Epidermal melanocyte (primary cell): ENCODE measurements around the gene PFKP.

Experiments used
- DNase-seq: peaks from one replicate; pipeline ENCODE4 v3.0.0; 2011; ENCODE audit warnings: low spot score; ENCODE audit not compliant: insufficient read length

Gene PFKP

GRCh38 chr10:3135006-3135405, 67.7 kb downstream of the PFKP start:
- no peak for DNase-seq

DNA sequence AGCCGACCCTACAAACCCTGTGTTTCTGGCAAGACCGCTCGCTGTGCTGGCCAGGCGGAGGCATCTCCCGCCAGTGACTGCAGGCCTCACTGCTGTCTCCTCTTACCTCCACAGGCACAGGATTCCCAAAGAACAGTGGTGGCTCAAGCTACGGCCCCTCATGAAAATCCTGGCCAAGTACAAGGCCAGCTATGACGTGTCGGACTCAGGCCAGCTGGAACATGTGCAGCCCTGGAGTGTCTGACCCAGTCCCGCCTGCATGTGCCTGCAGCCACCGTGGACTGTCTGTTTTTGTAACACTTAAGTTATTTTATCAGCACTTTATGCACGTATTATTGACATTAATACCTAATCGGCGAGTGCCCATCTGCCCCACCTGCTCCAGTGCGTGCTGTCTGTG, 69.0 kb downstream of the PFKP start:
- no peak for DNase-seq

DNA sequence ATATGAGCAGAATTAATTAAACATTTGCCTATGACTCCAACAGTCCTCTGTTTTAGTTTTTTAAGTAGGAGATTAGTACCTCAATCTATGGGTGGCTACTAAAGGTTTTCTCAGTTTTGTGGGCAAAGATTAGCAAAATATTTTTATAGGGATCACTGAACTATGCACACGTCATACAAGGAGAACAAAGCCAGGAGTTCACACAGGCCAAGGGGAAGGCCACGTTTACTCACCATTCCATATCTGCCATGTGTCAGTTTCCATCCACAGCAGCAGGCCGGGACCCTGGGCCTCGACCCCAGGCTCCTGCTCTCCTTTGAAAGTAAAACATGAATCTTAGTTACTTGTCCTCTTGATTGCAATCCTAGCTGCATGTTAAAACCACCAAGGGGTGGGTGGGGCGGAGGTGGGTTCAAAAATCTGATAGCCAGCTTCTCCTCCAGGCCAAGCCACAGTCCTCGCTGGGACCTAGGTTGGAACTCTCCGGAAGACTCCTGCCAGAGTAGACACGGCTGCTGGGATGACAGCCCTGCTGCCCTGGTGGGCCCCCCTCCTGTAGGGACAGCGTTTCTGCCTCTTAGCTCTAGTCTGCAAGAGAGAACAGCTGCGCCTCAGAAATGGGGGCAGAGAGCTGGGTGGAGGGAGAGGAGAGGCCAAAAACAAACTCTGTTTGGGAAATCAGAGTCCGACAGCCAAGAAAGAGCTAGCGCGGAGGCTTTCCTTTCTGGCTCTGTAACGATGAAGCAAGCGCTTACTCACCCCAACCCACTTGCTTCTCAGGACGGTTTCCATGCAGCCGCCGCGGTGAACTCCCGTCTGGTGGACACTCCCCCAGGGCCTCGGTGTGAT, 69.6 kb downstream of the PFKP start:
- DNase-seq: no peak

GRCh38 chr10:3137958-3138726, 70.8 kb downstream of the PFKP start:
- DNase-seq: no peak

DNA sequence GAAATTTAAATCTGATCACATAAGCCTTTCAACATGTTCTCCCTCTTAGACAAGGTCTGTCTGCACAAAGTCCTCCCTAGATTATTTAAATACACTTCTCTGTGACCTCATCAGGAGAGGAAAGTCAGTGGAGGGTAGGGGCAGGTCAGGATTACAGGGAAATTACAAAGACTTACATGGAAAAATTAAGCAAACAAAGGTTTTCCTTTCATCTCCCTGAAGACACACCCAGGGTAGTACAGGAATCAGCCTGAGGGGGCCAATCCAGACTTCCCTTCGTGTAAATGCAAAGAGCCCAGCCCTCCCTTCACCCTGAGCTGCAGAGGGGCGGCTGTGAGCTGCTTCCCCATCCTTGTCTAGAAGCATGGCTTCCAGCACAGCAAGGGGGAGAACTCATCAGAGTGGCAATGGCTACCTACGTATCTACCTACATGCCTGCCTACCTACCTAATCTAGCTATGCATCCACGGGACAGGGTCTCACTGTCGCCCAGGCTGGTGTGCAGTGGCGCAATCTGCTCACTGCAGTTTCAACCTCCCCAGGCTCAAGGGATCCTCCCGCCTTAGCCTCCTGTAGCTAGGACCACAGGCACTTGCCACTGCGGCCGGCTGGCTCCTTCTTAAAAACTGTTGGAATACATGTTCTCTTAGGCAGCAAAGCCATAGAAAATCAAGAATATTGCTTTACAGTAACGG, 72.0 kb downstream of the PFKP start:
- no peak for DNase-seq

- no peak for DNase-seq
These were observed 72.9 kb downstream of the PFKP start for GRCh38 chr10:3140280-3140679.

- DNase-seq: no peak
These were observed 74.1 kb downstream of the PFKP start for GRCh38 chr10:3141351-3142005.

DNA sequence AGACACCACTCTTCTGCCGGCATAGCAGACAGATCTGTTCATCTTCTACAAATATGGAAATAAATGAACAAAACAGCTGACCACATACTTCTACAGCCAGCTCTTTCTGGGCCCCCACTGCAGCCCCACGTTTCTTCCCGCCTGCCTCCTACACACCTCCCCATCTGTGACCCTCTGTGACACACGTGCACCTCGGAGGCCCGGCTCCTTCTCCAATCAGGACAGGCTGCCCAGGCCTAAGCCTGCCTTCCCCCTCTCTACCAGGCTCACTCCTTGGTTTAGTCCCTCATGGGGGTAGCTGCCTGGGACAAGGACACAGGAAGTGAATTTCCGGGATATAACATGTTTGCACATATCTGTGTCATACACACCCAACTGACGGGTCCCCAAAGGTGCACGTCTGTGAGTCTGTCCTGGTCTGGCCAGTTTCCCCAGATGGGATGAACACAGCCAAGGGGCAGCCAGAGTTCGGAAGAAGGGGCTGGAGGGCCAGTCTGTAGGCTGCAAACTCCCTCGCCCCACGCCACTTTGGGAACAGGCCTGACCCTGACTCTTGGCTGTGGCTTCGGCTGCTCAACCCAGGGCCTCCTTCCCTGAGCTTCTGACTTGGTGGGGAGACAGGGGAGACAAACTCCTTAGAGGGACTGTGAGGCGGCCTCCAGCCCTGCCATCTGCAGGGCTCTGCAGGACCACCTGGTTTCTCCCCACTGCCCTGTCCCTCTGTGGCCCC, 75.0 kb downstream of the PFKP start:
- DNase-seq: no peak

DNA sequence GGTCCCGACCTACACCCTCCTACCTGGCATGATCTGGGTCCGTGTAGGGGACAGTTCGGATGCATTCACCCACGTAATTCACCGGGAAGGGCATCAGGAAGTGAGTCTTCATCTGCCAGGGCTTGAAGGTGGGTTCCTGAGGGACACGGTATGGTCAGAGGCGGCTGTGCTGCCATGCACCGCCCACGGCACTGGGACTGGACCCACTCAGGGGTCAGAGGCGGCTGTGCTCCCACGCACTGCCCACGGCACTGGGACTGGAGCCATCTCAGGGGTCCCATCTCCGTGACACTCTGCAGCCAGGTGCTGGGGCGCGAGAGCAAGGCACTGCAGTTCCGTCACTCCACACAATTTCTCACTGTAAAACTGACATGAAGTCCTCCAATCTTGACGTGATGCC, 76.0 kb downstream of the PFKP start:
- no peak for DNase-seq

GRCh38 chr10:3143791-3144434, 76.6 kb downstream of the PFKP start:
- no peak for DNase-seq

- DNase-seq: no peak
These were observed 78.0 kb downstream of the PFKP start for GRCh38 chr10:3145366-3145765.

- no peak for DNase-seq
These were observed 78.9 kb downstream of the PFKP start for GRCh38 chr10:3146289-3146688.

- DNase-seq: no peak
These were observed 79.9 kb downstream of the PFKP start for GRCh38 chr10:3147117-3147820.

GRCh38 chr10:3148041-3148440, 80.7 kb downstream of the PFKP start:
- no peak for DNase-seq

DNA sequence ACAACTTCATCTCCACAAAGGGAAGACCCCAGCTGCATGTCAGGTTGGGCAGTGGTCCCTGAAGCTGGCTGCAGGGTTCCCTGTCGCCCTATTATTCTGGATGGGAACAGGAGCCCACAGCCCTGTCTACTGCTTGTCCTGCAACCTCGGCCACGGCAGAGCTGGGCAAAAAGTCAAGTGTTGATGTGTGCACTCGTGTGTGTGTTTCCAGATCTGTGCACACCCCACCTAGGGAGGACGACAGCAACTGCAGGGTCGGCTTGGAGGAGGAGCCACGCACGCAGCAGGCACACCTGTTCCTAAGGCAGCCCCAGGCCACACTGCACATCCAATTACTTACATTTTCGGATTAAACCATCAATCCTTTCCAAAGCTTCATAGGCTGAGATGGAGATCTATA, 81.6 kb downstream of the PFKP start:
- DNase-seq: no peak

DNA sequence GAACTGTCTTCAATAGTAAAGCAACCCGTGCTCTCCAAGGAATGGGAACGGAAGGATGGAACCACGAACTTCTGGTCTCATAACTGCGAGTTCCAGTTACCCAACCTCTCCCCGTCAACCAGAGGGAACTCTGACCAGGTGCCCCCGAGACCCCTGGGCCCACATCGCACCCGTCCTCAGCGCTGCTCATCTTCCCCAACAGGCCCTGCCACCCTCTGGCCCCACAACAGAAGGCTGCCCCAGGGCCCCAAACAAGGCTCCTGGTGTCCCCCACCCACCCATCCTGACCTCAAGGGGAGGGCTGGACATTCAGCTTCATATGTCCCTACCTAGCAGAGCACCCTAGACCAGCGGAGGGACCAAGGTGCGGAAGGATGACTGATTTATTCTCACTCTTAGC, 82.6 kb downstream of the PFKP start:
- no peak for DNase-seq

DNA sequence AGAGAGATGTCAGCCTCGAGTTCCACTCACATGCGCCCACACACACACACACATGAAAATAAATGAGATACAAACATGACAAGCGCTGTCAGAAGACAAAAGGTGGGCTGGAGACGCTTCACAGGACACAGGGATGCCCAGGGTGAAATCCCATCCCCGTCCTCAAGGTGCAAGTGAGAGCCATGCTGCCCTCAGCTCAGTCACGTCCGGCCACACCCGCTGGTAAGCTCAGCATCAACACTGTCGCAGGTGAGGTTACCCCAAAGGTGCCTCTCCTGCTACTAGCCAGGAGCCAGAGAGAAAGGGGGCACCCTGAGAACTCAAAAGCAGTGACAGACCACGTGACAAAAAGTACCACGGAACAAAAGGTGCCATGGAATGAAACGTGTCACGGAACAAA, 83.0 kb downstream of the PFKP start:
- DNase-seq: no peak

DNA sequence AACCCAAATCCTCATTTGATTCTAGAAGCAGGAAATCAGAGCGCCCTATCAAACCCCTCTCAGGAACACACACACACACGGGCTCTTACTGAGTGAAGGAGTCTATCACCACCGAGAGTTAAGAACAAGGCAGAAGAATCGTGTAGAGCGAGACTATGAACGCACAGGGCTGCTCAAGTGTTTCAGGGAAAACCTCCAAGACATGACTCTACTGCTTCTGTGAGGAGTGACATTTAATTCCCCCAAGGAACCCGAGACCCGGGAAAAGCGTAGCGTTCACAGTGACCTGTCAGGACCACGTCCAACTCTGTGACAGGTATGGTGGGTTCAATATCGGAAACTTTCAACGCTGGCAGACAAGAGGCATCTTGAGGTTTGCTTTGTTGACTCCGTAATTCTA, 83.6 kb downstream of the PFKP start:
- DNase-seq: no peak

DNA sequence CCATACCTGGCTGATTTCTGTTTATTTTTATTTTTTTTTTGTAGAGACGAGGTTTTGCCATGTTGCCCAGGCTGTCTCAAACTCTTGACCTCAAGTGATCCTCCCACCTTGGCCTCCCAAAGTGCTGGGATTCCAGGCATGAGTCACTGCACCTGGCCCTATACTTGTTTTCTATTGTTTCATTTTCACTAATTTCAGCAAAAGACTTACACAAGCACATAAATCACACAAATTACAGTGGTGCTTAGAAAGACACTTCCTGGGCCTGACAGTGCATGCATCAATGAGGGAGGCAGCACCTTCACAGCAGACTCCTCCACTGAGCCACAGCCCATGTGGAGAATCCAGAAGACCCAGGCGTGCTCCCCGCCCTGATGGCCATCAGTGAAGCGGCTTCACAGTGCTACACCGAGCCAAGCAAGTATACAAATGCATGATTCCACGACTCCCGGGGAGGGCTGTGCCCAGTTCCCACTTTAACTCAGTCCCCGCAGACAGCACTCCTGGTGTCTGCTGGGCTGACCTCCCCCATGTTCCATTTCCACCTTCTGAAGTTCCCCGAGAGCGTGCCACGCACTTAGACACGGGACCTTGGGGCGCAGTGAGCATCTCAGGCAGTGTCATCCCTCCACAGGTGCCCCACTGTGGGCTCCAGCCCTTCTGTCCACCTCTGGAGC, 84.7 kb downstream of the PFKP start:
- no peak for DNase-seq
